Measurements from ENCODE around the gene MEX3B.
"Not testable (repeated sequence)": the region's sequence is repeated elsewhere in the genome, so short reads cannot be mapped to it uniquely, and the experiment has no call there.

The MEX3B gene

DNA sequence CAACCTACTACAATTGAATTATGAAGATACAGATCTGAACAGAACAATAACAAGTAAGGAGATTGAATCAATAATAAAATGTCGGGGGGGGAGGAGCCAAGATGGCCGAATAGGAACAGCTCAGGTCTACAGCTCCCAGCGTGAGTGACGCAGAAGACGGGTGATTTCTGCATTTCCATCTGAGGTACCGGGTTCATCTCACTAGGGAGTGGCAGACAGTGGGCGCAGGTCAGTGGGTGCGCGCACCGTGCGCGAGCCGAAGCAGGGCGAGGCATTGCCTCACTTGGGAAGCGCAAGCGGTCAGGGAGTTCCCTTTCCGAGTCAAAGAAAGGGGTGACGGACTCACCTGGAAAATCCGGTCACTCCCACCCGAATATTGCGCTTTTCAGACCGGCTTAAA lies 50.7 kb downstream of the MEX3B start:
- not testable (repeated sequence) for DNase-seq

DNA sequence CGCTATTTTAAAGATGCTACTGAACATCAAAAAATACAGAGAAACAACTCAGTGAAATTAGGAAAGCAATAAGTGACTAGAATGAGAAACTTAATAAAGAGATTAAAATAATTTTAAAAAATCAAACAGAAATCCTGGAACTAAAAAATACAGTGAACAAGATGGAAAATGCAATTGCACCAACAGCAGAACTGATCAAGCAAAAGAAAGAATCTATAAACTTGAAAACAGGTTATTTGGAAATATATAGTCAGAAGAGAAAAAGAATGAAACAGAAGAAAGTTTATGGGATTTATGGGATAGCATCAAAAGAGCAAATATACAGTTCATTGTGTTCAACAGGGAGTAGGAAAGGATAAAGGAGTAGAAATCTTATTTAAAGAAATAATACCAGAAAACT lies 53.3 kb downstream of the MEX3B start:
- DNase-seq, result no peak

All from NCI-H526 (cell line).